Measurements from ENCODE around the gene SH2D3C. TPM values are rescaled to one million over a fixed set of nuclear protein-coding genes. Genes with fewer than 3 reads are reported as not detected.
A peak's percentile ranks its signal among the peaks of the same experiment; 100 is the strongest.

Gene SH2D3C
- total RNA-seq, 2 experiments from 2014 or later = 80.8 to 81.9 TPM

- H3K36me3 Mint-ChIP-seq (ENCODE audit: low read depth) = peaks cover 42% of the 10 kb centered on the region
These were observed 24.1 kb downstream of the SH2D3C start for GRCh38 chr9:127754099-127755060.

GRCh38 chr9:127753622-127754021 lies 24.8 kb downstream of the SH2D3C start:
- no peak overlapping the region for H3K27ac Mint-ChIP-seq
- H3K4me3 Mint-ChIP-seq = no peak overlapping the region
- no peaks in the 10 kb centered on the region for H3K27me3 Mint-ChIP-seq
- no peaks in the 10 kb centered on the region for H3K9me3 Mint-ChIP-seq
- ChIA-PET CTCF (no interaction called here), POLR2A (no interaction called here)
- no peaks in the 10 kb centered on the region for H3K4me1 Mint-ChIP-seq
- DNase-seq = no peak
- H3K36me3 Mint-ChIP-seq (ENCODE audit: low read depth) = peaks cover 44% of the 10 kb centered on the region

More at GRCh38 chr9:127754099-127755060, 24.1 kb downstream of the SH2D3C start:
- Mint-ChIP-seq H3K4me3 (no peak overlapping the region), H3K27me3 (no peaks in the 10 kb centered on the region), H3K27ac (no peak overlapping the region), H3K9me3 (no peaks in the 10 kb centered on the region), H3K4me1 (no peaks in the 10 kb centered on the region)
- POLR2A ChIA-PET = no interaction called here
- no peak for DNase-seq
- CTCF ChIA-PET = no interaction called here

GRCh38 chr9:127753148-127753547 lies 25.3 kb downstream of the SH2D3C start:
- Mint-ChIP-seq H3K27me3 (no peaks in the 10 kb centered on the region), H3K4me1 (no peaks in the 10 kb centered on the region), H3K9me3 (no peaks in the 10 kb centered on the region), H3K4me3 (no peak overlapping the region), H3K36me3 (ENCODE audit: low read depth) (peaks cover 44% of the 10 kb centered on the region), H3K27ac (peak overlapping the region; percentile 54)
- ChIA-PET POLR2A (no interaction called here), CTCF (no interaction called here)
- DNase-seq = no peak

GRCh38 chr9:127751269-127752054 lies 27.0 kb downstream of the SH2D3C start:
- H3K36me3 Mint-ChIP-seq (ENCODE audit: low read depth) = peaks cover 53% of the 10 kb centered on the region
- no peak overlapping the region for H3K4me3 Mint-ChIP-seq
- no peak for DNase-seq
- no peaks in the 10 kb centered on the region for H3K27me3 Mint-ChIP-seq
- no peaks in the 10 kb centered on the region for H3K9me3 Mint-ChIP-seq
- H3K27ac Mint-ChIP-seq = no peak overlapping the region
- H3K4me1 Mint-ChIP-seq = peaks cover 5% of the 10 kb centered on the region
- CTCF ChIA-PET = no interaction called here
- POLR2A ChIA-PET = no interaction called here

DNA sequence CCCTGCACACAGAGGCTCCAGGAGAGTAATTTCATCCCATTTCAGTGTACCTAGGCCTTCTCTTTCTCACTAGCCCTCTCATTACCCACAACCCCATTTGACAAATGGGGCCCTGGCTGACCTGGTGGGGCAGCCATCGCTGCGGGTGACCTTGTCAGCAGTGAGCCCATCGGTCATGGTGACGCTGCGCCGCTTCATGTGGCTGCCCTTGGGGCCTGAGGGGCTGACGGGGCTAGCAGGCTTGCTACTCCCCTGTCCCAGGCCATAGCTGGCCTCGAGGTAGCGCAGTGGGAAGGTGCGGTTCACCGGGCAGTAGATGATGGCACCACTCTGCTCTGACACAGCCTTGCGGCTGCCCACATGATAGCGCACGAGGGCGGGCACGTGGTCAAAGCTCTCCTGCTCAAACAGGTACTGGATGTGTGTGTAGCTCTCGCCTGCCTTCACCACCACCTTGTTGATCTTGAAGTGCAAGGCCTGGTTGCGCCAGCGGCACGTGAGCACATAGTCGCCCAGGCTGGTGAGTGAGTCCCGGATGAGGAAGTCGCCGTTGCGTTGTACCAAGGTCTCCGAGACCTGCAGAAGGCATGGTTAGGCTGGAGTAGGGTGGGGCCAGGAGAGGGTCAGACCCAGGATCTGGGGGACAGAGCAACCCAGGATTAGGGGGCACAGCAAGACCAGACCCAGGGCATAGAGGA lies 29.2 kb downstream of the SH2D3C start:
- CTCF ChIA-PET = interaction anchor here (1.5 kb wide), 1 partner anchor 121 kb away, joined by 3 read pairs; no protein-coding TSS in a partner anchor
- H3K4me3 Mint-ChIP-seq = no peak overlapping the region
- POLR2A ChIA-PET = no interaction called here
- no peaks in the 10 kb centered on the region for H3K9me3 Mint-ChIP-seq
- no peak for DNase-seq
- H3K4me1 Mint-ChIP-seq = peaks cover 5% of the 10 kb centered on the region
- H3K36me3 Mint-ChIP-seq (ENCODE audit: low read depth) = peaks cover 69% of the 10 kb centered on the region
- no peak overlapping the region for H3K27ac Mint-ChIP-seq
- no peaks in the 10 kb centered on the region for H3K27me3 Mint-ChIP-seq

DNA sequence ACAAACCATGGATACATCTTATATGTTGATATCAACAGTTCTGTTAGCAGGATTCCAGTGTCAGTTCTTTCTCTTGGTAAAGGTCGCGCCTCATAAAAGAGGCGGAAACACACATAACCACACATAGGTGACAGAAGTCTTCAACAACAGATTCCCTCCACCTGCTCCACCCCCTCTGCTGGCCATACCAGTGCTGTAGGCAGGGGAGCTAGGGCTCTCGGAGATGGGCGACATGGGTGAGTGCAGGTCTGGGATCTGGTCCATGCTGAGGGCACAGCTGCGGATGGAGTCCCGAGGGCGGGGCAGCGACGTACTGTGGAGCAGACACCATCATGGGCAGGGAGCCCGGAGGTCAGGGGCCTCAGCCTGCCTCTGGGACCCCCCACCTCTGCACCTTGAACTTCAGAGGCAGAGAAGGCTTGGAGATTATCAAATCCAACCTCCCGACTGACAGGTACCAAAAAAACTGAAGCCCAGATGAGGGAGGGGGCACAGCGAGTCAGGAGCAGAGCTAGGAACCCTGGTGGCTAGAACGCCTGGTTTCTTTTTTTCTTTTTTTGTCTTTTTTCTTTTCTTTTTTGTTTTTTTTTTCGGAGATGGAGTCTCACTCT lies 31.4 kb downstream of the SH2D3C start:
- H3K27ac Mint-ChIP-seq = no peak overlapping the region
- H3K36me3 Mint-ChIP-seq (ENCODE audit: low read depth) = peaks cover 71% of the 10 kb centered on the region
- H3K9me3 Mint-ChIP-seq = no peaks in the 10 kb centered on the region
- DNase-seq = no peak
- H3K4me1 Mint-ChIP-seq = peaks cover 5% of the 10 kb centered on the region
- no peak overlapping the region for H3K4me3 Mint-ChIP-seq
- no peaks in the 10 kb centered on the region for H3K27me3 Mint-ChIP-seq
- ChIA-PET CTCF (interaction anchor here (1.0 to 3.8 kb wide), 3 partner anchors 12 to 24 kb away, joined by 3 to 22 read pairs (median 6); partner anchors contain the start of gene TOR2A), POLR2A (interaction anchor here (1.2 kb wide), 1 partner anchor 24 kb away, joined by 3 read pairs; no protein-coding TSS in a partner anchor)

DNA sequence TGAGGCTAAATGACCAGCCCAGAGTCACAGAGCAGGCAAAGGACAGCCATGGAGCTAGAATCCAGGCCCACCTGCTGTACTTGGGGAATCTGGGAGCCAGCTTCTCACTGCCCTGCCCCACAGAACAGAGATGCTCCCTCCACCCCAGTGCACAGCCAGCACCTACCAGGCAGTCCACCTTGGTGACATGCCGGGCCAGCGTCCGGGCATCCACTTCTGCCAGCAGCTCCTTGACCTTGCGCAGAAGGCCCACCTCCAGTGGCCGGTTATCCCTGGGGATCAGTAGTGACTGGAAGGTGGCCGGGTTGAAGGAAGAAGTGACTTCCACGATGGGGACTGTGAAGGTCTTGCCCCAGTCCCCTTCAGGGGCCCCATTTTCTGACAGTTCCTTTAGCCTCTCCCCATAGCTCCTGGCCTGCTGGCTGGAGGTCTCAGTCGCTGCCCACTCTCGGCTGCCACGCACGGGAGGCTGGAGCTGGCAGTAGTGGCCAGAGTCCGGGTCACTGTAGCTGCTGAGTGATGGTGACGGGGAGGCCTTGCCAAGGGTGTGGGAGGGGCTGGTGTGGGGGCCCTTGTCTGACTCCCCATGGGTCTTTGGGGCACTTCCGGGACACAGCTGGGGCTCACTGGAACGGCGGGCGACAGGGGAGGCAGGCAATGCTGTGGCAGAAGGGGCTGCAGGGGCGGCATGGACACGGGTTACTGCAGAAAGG lies 33.9 kb downstream of the SH2D3C start:
- no peaks in the 10 kb centered on the region for H3K27me3 Mint-ChIP-seq
- peaks cover 5% of the 10 kb centered on the region for H3K4me1 Mint-ChIP-seq
- no peak overlapping the region for H3K27ac Mint-ChIP-seq
- no peak overlapping the region for H3K4me3 Mint-ChIP-seq
- no peak for DNase-seq
- H3K36me3 Mint-ChIP-seq (ENCODE audit: low read depth) = peaks cover 66% of the 10 kb centered on the region
- CTCF ChIA-PET = interaction anchor here (0.7 to 3.8 kb wide), 4 partner anchors 10 to 177 kb away, joined by 3 to 22 read pairs (median 6); partner anchors contain the start of gene TOR2A
- no peaks in the 10 kb centered on the region for H3K9me3 Mint-ChIP-seq
- POLR2A ChIA-PET = interaction anchor here (1.0 to 2.6 kb wide), 3 partner anchors 26 to 41 kb away, joined by 3 to 12 read pairs (median 4); partner anchors contain the start of gene CDK9

- Mint-ChIP-seq H3K9me3 (no peaks in the 10 kb centered on the region), H3K4me1 (peaks cover 5% of the 10 kb centered on the region), H3K27ac (no peak overlapping the region), H3K36me3 (ENCODE audit: low read depth) (peaks cover 65% of the 10 kb centered on the region), H3K27me3 (no peaks in the 10 kb centered on the region), H3K4me3 (no peak overlapping the region)
- ChIA-PET CTCF (interaction anchor here (0.7 to 1.1 kb wide), 2 partner anchors 150 to 179 kb away, joined by 3 to 4 read pairs; no protein-coding TSS in a partner anchor), POLR2A (interaction anchor here (0.7 to 2.4 kb wide), 4 partner anchors 36 to 135 kb away, joined by 3 to 7 read pairs (median 3); partner anchors contain the start of genes CDK9 and SH2D3C)
- no peak for DNase-seq
These were observed 35.9 kb downstream of the SH2D3C start for GRCh38 chr9:127742435-127743088.

DNA sequence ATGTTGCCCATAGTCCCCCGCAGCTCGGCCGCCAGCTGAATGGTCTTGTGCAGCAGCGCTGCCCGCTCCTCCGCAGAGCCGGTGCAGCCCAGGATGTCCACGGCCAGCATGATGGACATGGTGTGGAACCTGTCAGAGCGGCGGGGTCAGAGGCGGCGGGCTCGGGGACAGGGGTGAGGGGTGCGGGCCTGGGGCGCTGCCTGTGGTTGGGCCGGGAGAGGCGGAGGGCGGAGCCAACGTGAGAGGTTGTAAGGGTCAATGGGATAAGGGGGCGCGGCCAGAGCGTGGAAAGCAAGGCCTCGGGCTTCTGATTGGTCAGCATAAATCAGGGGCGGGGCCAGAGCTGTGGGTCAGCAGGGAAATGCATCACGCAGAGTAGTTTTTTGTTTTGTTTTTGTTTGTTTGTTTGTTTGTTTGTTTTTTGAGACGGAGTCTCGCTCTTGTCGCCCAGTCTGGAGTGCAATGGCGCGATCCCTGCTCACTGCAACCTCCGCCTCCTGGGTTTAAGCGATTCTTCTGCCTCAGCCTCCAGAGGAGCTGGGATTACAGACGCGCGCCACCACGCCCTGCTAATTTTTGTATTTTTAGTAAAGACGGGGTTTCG lies 36.5 kb downstream of the SH2D3C start:
- peak overlapping the region; percentile 27 for H3K27ac Mint-ChIP-seq
- DNase-seq = no peak
- ChIA-PET CTCF (interaction anchor here (0.7 to 1.1 kb wide), 2 partner anchors 149 to 180 kb away, joined by 3 to 4 read pairs; no protein-coding TSS in a partner anchor), POLR2A (interaction anchor here (1.0 to 2.4 kb wide), 4 partner anchors 37 to 184 kb away, joined by 3 to 7 read pairs (median 3); partner anchors contain the start of genes CDK9 and SH2D3C)
- no peaks in the 10 kb centered on the region for H3K27me3 Mint-ChIP-seq
- peaks cover 5% of the 10 kb centered on the region for H3K4me1 Mint-ChIP-seq
- no peaks in the 10 kb centered on the region for H3K9me3 Mint-ChIP-seq
- no peak overlapping the region for H3K4me3 Mint-ChIP-seq
- H3K36me3 Mint-ChIP-seq (ENCODE audit: low read depth) = peaks cover 64% of the 10 kb centered on the region

DNA sequence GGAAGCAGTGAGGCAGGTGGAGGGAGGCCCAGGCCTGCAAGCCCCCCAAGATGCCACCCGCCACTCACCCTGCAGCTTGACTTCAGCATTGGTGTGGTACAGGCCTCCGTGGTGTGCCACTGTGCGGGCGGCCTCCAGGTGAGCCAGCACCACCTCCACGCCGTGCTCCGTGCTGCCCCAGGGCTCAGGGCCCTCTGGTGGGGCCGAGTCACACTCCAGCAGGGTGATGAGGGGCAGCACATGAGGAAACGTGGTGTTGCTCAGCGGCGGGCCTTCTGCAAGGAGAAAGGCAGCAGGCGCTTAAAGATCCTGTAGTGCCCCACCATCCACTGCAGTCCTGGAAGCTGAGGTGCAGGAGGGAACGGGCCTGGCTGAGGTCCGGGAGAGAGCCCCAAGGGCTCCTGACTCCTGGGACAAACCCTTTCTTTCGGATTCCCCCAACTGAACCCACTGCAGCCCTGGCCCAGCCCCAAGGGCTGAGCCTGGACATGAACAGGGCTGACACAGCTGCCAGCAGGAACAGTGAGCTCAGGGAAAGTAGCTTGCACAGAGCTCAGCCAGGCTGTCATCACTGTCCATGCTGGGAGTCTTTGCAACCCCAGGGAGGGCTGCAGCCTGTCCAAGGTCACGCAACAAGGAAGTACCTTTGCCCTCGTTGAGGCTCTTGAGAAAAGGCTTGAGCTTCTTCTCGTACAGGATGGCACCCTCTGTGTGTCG lies 38.7 kb downstream of the SH2D3C start:
- no peak overlapping the region for H3K4me3 Mint-ChIP-seq
- peaks cover 11% of the 10 kb centered on the region for H3K4me1 Mint-ChIP-seq
- peaks cover 49% of the 10 kb centered on the region for H3K36me3 Mint-ChIP-seq (ENCODE audit: low read depth)
- ChIA-PET POLR2A (no interaction called here), CTCF (interaction anchor here (1.2 kb wide), 1 partner anchor 130 kb away, joined by 3 read pairs; no protein-coding TSS in a partner anchor)
- no peaks in the 10 kb centered on the region for H3K27me3 Mint-ChIP-seq
- no peaks in the 10 kb centered on the region for H3K9me3 Mint-ChIP-seq
- DNase-seq = no peak
- no peak overlapping the region for H3K27ac Mint-ChIP-seq

Data from activated CD4-positive, alpha-beta memory T cell treated with anti-CD3 and anti-CD28 coated beads, Interleukin-2, amount 10 ng/mL, durations not matched to agents 7 days and 5 days (primary cell).